ENCODE data around the gene ALDH6A1.
"Not testable (repeated sequence)": the region's sequence is repeated elsewhere in the genome, so short reads cannot be mapped to it uniquely, and the experiment has no call there.

The ALDH6A1 gene

DNA sequence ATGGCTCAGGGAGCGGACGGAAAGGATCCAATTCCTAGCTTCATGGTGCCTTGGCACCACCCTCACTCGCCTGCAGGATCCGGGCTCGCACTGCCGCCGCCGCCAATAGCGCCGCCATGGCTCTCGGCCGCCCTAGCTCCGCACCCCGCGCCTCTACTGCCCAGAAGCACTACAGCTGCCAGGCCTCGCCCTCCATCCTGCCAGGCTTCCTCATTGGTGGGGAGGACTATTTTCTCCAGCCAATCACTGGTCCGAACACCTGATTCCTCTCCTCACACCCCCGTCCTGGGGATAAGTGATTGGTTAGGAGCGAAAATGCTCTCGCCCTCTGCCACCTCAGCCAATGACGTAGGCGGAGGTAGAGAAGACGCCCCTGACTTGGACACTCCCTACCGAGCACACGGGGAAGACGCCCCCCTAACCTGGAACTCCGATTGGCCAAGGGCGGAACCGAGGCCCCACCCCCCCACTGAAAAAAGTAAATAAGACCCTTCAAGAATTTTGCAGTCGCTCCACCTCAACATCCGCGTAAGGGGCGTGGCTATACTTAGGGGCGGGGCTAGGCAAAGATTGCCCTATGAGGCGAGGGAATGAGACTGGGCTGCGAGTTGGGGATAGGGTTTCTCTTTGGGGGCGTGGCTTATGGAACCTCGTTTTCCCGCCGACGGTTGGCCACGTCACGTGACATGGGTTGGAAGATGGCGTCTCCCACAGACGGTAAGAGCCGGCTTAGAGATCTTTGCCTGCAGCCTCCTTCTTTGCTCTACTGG, at the start of gene ALDH6A1, which contains the start of gene LIN52:
Gene ALDH6A1, minus strand, starts transcription at position 177 of the 770 bp plus-strand sequence. Its CDS starts 59 bp downstream, at position 118.
Gene LIN52, plus strand, starts transcription at position 680 of the 770 bp plus-strand sequence. Its CDS starts 19 bp downstream, at position 699.
- DNase-seq = peak; percentile 100

DNA sequence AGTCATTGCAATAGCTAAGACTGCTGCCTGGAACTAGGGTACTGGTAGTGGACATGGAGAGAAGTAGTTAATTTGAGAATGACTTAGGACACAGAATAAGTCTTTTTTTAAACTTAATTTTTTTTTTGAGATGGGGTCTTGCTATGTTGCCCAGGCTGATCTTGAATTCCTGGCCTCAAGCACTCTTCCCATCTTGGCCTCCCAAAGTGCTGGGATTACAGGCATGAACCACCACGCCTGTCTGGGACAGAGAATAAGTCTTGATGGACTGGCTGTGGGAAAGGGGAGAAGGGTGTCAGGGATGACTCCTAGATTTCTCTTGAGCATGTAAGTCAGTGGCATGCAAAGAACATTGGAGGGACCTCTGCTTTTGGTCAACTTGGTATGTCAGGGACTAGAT, 43.4 kb upstream of the ALDH6A1 start:
- DNase-seq = no peak

DNA sequence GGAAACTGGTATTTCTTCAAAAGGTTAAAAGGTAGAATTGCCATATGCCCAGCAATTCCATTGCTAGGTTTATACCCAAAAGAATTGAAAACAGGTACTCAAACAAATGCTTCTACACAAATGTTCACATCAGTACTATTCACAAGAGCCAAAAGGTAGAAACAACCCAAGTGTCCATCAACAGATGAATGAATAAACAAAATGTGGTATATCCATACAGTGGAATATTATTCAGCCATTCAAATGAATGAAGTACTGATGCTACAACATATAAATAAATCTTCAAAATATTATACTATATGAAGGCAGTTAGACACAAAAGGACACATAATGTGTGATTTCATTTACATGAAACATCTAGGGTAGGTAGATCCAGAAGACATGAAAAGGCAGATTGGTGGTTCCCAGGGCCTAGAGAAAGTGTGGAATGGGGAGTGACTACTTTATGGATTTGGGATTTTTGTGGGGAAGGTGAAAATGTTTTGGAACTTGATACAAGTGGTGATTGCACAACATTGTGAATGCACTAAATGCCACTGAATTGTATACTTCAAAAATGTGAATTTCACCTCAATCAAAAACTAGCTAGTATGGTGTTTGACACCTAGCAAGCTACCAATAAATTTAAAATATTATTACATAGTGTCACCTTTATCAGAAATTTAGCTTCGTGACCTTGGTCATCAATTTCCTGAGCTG, 42.2 kb upstream of the ALDH6A1 start:
- DNase-seq = no peak

DNA sequence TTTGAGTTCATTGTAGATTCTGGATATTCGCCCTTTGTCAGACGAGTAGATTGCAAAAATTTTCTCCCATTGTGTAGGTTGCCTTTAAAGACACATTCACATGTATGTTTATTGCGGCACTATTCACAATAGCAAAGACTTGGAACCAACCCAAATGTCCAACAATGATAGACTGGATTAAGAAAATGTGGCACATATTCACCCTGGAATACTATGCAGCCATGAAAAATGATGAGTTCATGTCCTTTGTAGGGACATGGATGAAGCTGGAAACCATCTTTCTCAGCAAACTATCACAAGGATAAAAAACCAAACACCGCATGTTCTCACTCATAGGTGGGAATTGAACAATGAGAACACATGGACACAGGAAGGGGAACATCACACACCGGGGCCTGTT, 41.2 kb upstream of the ALDH6A1 start:
- DNase-seq = not testable (repeated sequence)

DNA sequence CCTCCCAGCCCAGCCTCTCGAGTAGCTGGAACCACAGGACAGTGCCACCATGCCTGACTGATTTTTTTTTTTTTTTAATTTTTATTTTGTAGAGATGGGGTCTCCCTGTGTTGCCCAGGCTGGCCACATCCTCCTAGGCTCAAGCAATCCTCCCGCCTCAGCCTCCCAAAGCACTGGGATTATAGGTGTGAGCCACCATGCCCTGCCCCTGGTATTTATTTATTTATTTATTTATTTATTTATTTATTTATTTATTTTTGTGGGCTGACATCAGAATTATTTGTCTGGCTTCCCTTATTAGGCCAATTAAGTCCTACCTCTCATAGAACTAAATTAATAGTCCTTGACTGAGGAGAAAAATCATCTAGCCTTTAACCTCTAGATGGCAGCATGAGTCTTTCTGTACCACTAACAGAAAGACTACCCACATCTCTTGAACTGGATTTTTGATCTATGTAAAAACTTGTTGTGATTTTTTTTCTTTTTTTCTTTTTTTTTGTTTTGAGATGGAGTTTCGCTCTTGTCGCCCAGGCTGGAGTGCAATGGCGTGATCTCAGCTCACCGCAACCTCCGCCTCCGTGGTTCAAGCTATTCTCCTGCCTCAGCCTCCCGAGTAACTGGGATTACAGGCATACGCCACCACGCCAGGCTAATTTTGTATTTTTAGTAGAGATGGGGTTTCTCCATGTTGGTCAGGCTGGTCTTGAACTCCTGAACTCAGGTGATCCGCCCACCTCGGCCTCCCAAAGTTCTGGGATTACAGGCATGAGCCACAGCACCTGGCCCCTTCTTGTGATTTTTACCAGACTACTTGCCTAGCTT, 27.4 kb upstream of the ALDH6A1 start:
- peak; percentile 45 for DNase-seq

DNA sequence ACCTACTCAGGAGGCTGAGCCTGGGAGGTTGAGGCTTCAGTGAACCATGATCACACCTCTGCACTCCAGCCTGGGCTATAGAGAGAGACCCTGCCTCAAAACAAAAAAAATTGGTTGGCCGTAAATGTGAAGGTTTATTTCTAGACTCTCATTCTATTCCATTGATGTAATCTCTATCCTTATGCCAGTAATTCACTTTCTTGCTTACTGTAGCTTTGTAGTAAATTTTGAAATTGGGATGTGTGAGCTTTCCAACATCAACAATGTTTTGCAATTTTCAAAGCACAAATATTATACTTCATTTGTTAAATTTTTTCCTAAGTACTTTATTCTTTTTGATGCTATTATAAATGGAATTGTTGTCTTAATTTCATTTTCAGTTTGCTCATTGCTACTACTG, 25.1 kb upstream of the ALDH6A1 start:
- DNase-seq = no peak

- DNase-seq = no peak
Observed at GRCh38 chr14:74105381-74105780, 21.1 kb upstream of the ALDH6A1 start.

DNA sequence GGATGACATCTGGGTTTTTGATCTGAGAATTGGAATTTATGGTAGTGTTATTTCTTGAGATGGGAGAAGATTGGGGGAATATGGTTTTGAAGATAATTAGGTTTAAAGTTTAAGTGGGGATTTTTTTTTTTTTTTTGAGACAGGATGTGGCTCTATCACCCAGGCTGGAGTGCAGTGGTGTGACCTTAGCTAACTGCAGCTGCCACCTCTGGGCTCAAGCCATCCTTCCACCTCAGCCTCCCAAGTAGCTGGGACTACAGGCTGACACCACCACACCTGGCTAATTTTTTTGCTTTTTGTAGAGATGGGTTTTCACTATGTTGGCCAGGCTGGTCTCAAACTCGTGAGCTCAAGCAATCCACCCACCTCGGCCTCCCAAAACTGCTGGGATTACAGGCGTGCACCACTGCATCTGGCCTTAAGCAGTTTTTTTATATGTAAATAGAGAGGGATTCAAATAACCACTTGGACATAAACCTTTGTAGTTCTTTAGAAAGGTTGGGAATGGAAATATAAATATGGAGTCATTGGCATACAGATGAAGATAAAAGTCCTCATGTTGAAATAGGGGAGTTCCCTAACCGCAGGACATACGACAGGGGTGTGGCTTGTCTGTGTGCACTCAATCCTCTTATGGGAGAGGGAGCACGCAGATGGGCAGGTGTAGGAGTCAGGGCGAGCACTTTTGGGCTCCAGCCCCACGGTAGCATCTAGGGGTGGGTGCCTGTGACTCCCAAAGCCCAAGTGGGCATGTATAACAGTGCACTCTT, 5.2 kb upstream of the ALDH6A1 start:
- no peak for DNase-seq

GRCh38 chr14:74085828-74086227, 1.6 kb upstream of the ALDH6A1 start:
- no peak for DNase-seq

DNA sequence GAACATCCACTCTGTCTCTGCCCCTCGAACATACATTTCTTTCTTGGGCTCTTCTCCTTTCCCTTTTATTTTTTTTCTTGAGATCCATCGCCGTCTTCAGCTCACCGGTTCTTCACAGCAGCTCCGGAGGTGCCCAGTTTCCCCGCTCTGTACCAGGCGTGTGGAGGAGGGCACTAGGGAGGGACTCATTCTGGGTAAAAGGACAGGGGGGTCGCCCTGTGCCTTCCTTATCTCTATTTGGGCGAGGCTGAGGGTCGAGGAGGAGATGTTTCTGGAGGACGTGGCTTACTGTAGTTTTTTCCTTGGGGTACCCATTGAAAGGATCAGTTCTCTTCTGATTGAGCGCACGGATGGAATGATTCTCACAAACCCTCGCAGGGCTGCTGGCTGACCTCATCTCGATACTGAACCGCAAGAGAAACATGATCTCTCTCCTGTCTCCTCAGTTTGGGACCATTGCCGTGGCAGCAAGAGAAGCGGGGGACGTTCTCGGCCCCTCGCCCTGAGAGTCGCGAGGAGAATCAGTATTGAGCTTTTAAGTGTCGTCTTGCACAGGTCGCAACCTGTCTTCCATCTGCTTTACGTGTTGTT, 889 bp upstream of the ALDH6A1 start:
- DNase-seq = no peak

DNA sequence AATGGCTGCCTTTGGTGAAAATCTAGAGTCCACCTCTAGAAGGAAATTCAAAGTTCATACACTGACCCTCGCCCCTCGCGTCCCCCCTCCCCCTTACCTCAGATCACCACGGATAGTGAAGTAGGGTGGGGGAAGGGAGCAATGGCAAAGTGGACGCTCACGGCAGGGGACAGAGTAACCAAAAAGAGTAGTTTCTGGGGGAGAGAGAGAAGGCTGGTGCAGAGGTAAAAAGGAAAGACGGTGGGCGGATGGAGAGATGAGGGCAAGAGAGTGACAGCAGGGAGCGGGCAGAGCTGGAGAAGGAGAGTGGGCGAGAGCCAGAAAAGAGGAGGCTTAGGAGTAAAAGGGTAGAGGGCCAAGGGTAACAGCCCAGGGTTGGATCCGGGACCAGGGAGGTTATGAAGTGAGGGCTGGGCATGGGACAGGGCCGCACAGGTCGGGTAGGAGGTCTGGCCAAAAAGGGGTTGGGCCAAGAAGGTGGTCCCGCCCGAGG, 423 bp downstream of the ALDH6A1 start:
- no peak for DNase-seq

- no peak for DNase-seq
Observed at GRCh38 chr14:74083161-74083560, 1.1 kb downstream of the ALDH6A1 start.

GRCh38 chr14:74081491-74081890, 2.8 kb downstream of the ALDH6A1 start:
- no peak for DNase-seq

DNA sequence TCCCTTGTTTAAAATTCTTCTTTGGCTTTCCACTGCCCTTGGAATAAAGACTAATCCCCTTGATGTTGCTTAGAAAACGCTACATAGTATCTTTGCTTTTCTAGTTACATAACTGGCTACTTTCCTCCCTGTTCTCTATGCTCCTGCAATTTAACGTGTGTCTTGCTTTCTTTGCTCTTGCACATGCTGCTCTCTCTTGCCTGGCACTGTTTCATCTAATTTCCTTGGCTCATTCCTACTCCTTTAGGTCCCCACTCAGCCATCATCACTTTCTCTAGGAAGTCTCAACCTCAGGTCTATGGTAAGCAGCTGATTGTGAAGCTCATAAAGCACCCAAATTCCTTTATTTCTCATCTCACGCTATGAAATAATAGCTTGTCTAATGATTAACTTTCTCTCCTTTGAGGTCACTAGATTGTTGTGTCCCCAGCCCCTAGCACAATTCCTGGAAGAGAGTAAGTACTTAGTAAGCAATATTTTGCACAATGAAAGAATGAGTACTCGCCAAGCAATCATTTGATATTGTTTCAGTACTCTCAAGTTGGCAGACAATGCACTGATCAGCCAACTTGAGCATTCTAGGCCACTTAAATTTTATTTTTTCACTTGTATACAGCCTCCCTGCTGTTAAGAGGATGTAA, 3.3 kb downstream of the ALDH6A1 start:
- DNase-seq = no peak

GRCh38 chr14:74077401-74077800, 6.9 kb downstream of the ALDH6A1 start:
- no peak for DNase-seq

- no peak for DNase-seq
Observed at GRCh38 chr14:74065746-74066575, 18.3 kb downstream of the ALDH6A1 start.

- DNase-seq = no peak
Observed at GRCh38 chr14:74064883-74065282, 19.4 kb downstream of the ALDH6A1 start.

DNA sequence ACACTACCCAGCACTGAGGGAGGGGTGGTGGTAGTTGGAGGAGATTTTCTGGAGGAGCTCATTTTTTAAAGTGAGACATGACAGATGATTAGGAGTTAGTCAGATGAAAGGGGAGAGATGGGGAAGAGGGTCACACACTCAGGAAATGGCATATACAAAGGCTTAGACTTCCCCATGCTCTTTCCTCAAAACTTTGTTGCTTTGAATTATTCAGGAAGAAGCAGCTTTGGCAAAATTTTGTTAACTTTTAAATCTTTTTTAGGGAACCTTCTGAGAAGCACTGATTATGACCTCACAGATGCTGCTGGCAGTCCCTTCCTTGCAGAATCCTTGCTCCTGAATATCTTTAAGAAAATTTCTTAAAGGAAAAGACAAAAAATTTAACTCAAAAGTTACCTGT, 19.8 kb downstream of the ALDH6A1 start:
- DNase-seq = no peak

- no peak for DNase-seq
Observed at GRCh38 chr14:74062809-74063150, 21.5 kb downstream of the ALDH6A1 start.

GRCh38 chr14:74049876-74050495, 34.3 kb downstream of the ALDH6A1 start:
- DNase-seq = no peak

All from CD4-positive, alpha-beta T cell treated with Interleukin-4 for 4 hours (primary cell).